Progenitor cell of endocrine pancreas (in vitro differentiated cells): ENCODE data around the gene HOXC10. TPM values are rescaled to one million over a fixed set of nuclear protein-coding genes. Genes with fewer than 3 reads are reported as not detected.

Source experiments
- DNase-seq: peaks from one replicate; pipeline ENCODE4 v3.0.0; 2021; ENCODE audit warnings: low spot score; ENCODE audit not compliant: unreplicated experiment
- H3K27ac Mint-ChIP-seq: 2 replicates; pipeline ENCODE4 v1.8.0; 2021; ENCODE audit warnings: mild to moderate bottlenecking, moderate library complexity, mixed read lengths
- H3K27me3 Mint-ChIP-seq: 2 replicates; pipeline ENCODE4 v1.8.0; 2021; ENCODE audit warnings: mixed read lengths
- H3K36me3 Mint-ChIP-seq: 2 replicates; pipeline ENCODE4 v1.8.0; 2022; ENCODE audit warnings: mixed read lengths; ENCODE audit not compliant: insufficient read depth
- H3K4me1 Mint-ChIP-seq: 2 replicates; pipeline ENCODE4 v1.8.0; 2021; ENCODE audit warnings: low read depth, mixed read lengths
- H3K4me3 Mint-ChIP-seq: 2 replicates; pipeline ENCODE4 v1.8.0; 2021; ENCODE audit warnings: low read depth, mild to moderate bottlenecking, moderate library complexity, mixed read lengths
- H3K9me3 Mint-ChIP-seq: 2 replicates; pipeline ENCODE4 v1.8.0; 2021; ENCODE audit warnings: low read depth, mixed read lengths
- long read RNA-seq: library from polyadenylated mRNA; unstranded; transcript quantifications from one replicate; pipeline ENCODE4 v2.0.0, GENCODE V29; 2020
- total RNA-seq: library from RNA; stranded (reverse); gene quantifications from 2 replicates; pipeline ENCODE4 v1.2.1, GENCODE V29; 2021
- TF ChIP-seq, protein P1 (sequence below): fragments of 200-600 bp; sonication (generic); IDR thresholded peaks from one replicate; pipeline ENCODE4 v1.5.0; 2021; ENCODE audit warnings: antibody characterized with exemption, mild to moderate bottlenecking; ENCODE audit not compliant: unreplicated experiment

Gene HOXC10
- total RNA-seq: not detected in 2 replicates
- long read RNA-seq: 0 reads

DNA sequence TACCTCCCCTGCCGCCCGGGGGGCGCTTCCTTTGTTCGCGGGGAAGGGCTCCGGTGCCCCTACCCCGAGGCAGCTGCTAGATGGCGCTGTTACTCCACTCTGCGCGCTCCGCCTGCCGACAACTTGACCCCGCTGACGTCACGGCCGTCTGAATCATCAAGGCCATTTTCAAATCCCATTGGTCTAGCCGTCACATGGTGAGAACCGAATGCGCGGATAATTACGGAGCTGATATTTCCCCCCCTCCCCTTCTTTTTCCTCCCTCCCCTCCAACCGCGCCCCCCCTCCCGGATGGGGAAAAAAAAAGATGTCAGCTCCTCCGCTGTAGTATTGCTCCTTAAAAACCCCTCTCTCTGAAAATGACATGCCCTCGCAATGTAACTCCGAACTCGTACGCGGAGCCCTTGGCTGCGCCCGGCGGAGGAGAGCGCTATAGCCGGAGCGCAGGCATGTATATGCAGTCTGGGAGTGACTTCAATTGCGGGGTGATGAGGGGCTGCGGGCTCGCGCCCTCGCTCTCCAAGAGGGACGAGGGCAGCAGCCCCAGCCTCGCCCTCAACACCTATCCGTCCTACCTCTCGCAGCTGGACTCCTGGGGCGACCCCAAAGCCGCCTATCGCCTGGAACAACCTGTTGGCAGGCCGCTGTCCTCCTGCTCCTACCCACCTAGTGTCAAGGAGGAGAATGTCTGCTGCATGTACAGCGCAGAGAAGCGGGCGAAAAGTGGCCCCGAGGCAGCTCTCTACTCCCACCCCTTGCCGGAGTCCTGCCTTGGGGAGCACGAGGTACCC, at the start of gene HOXC10:
HOXC10 (plus strand) TSS at position 246 of the 791 bp plus-strand sequence; CDS start at position 360, 114 bp downstream.
- Mint-ChIP-seq H3K36me3 (no peaks in the 10 kb centered on the region), H3K27me3 (peaks cover 94% of the 10 kb centered on the region), H3K4me3 (no peak within 1 kb of the TSS), H3K4me1 (peaks cover 3% of the 10 kb centered on the region), H3K27ac (peak within 1 kb of the TSS; percentile 52), H3K9me3 (no peaks in the 10 kb centered on the region)
- TF ChIP-seq, protein P1, sequence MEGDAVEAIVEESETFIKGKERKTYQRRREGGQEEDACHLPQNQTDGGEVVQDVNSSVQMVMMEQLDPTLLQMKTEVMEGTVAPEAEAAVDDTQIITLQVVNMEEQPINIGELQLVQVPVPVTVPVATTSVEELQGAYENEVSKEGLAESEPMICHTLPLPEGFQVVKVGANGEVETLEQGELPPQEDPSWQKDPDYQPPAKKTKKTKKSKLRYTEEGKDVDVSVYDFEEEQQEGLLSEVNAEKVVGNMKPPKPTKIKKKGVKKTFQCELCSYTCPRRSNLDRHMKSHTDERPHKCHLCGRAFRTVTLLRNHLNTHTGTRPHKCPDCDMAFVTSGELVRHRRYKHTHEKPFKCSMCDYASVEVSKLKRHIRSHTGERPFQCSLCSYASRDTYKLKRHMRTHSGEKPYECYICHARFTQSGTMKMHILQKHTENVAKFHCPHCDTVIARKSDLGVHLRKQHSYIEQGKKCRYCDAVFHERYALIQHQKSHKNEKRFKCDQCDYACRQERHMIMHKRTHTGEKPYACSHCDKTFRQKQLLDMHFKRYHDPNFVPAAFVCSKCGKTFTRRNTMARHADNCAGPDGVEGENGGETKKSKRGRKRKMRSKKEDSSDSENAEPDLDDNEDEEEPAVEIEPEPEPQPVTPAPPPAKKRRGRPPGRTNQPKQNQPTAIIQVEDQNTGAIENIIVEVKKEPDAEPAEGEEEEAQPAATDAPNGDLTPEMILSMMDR: peak; percentile 66
- DNase-seq: peak; percentile 64

DNA sequence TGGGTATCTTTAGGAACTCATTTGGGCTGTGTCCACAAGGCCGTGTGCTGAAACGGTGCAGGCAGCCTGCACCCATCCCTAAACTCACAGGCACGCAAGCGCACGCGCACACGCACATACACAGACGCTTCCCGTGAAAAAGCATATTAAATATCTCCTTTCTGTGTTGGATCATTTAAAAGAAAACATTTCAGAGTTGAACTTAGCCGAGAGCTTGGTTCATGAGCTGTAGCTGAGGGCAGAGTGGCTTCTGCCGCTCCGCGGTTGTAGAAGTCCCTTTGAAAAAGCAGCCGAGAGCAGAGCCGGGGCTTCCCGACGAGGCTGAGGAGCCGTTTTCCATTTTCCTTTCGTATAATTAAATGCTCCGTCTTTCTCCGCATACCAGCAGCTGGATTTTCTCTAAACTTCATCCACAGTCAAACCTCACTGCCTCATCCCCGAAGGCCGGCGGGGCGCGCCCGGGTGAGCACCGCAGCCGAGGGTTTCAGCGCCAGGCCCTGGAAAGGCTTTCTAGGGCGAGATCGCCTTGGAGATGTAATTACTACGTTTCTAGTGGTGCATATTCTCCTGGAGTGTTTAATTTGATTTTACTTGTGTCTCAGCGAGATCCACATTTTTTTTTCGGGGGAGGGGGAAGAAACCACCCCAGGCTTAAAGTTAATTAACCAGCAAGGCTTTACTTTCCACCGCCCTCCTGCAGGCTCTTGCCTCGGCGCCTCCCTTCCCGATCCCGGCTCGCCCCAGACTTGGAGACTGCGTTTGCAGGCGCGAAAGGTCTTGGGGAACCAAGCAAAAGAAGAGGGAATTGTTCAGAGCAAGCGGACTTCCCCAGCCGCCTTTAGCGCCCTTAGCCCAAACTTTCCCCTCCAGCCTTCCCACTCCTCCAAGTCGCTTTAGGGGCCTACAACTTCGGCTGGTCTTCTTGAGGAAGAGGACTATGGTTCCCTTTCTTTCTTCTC, 49.3 kb upstream of the HOXC10 start:
- H3K9me3 Mint-ChIP-seq: no peaks in the 10 kb centered on the region
- H3K27ac Mint-ChIP-seq: no peak overlapping the region
- H3K36me3 Mint-ChIP-seq: no peaks in the 10 kb centered on the region
- no peak overlapping the region for H3K4me3 Mint-ChIP-seq
- DNase-seq: no peak
- peaks cover 97% of the 10 kb centered on the region for H3K27me3 Mint-ChIP-seq
- no peaks in the 10 kb centered on the region for H3K4me1 Mint-ChIP-seq
- TF ChIP-seq, protein P1: no peak

DNA sequence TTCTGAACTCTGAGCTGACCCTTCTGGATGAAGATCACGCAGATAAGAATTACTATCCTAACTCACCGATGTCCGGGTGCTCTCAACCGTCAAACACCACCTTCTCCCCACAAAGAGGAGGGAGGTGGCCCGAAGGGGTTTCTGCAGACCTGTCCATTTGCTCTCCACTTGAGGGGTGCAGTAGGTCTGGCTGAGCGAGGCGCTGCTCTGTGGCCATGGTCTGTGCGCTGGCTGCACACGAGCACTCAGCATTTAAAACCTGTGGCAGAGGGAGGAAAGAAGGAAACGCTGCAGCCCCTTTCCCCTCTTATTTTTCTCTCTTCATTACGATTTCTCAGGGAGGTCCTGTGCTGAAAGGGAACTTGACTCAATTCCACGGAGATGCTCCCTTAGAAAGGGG, 47.8 kb upstream of the HOXC10 start:
- DNase-seq: no peak
- Mint-ChIP-seq H3K36me3 (no peaks in the 10 kb centered on the region), H3K27me3 (peaks cover 95% of the 10 kb centered on the region), H3K27ac (no peak overlapping the region), H3K4me1 (no peaks in the 10 kb centered on the region), H3K4me3 (no peak overlapping the region), H3K9me3 (no peaks in the 10 kb centered on the region)
- TF ChIP-seq, protein P1: no peak

- H3K4me3 Mint-ChIP-seq: no peak overlapping the region
- H3K27ac Mint-ChIP-seq: no peak overlapping the region
- DNase-seq: no peak
- no peaks in the 10 kb centered on the region for H3K36me3 Mint-ChIP-seq
- peaks cover 95% of the 10 kb centered on the region for H3K27me3 Mint-ChIP-seq
- H3K4me1 Mint-ChIP-seq: no peaks in the 10 kb centered on the region
- TF ChIP-seq, protein P1: no peak
- H3K9me3 Mint-ChIP-seq: no peaks in the 10 kb centered on the region
Measured at GRCh38 chr12:53937596-53938325, 47.2 kb upstream of the HOXC10 start.
